A673 (cell line): ENCODE results near the gene KREMEN1. TPM values are rescaled to one million over a fixed set of nuclear protein-coding genes. Genes with fewer than 3 reads are reported as not detected.

Experiments
- BruUV-seq: library from RNA; stranded (reverse); fragments of 400-500 nt; replicated peaks from 2 replicates; lab custom pipeline; 2021; lab: Mats Ljungman, UMichigan
- CTCF ChIA-PET: fragments of 300-600 bp; sonication (Branson Sonifier 250); formaldehyde crosslinking; loops from one replicate; lab custom pipeline; 2022; ENCODE audit warnings: antibody characterized with exemption; lab: Charles Lee
- POLR2A ChIA-PET: fragments of 300-600 bp; sonication (Branson Sonifier 250); formaldehyde crosslinking; loops from one replicate; lab custom pipeline; 2022; ENCODE audit warnings: antibody characterized with exemption; ENCODE audit not compliant: low non-redundant PET; lab: Charles Lee
- DNase-seq: peaks from one replicate; pipeline ENCODE4 v3.0.0-alpha.2; 2015; ENCODE audit warnings: low spot score
- H3K27ac ChIP-seq: fragments of 200-600 bp; sonication (generic); 2 replicates; pipeline ENCODE4 v1.5.1; 2016; ENCODE audit warnings: mixed run types, low read depth, mild to moderate bottlenecking, mixed read lengths, antibody characterized with exemption, low read length; ENCODE audit not compliant: poor library complexity, severe bottlenecking
- H3K27me3 ChIP-seq: fragments of 200-600 bp; sonication (generic); replicated peaks from 2 replicates; pipeline ENCODE4 v1.6.1; 2017; ENCODE audit warnings: mixed run types, low read depth, mild to moderate bottlenecking, mixed read lengths, antibody characterized with exemption, low read length; ENCODE audit not compliant: insufficient read depth, poor library complexity
- H3K36me3 ChIP-seq: fragments of 200-600 bp; sonication (generic); 2 replicates; pipeline ENCODE4 v1.6.1; 2016; ENCODE audit warnings: mixed run types, mild to moderate bottlenecking, mixed read lengths, antibody characterized with exemption, low read length; ENCODE audit not compliant: insufficient read depth, poor library complexity, severe bottlenecking
- H3K4me1 ChIP-seq: fragments of 200-600 bp; sonication (generic); 2 replicates; pipeline ENCODE4 v1.6.1; 2017; ENCODE audit warnings: mixed run types, mild to moderate bottlenecking, mixed read lengths, antibody characterized with exemption, low read length; ENCODE audit not compliant: insufficient read depth, poor library complexity, severe bottlenecking
- H3K4me3 ChIP-seq: fragments of 200-600 bp; sonication (generic); 2 replicates; pipeline ENCODE4 v1.5.1; 2016; ENCODE audit warnings: low read depth, mixed run types, mild to moderate bottlenecking, mixed read lengths, low read length; ENCODE audit not compliant: poor library complexity, severe bottlenecking
- H3K9me3 ChIP-seq: fragments of 200-600 bp; sonication (generic); 2 replicates; pipeline ENCODE4 v1.6.1; 2016; ENCODE audit warnings: mixed run types, low read depth, mild to moderate bottlenecking, mixed read lengths, antibody characterized with exemption, low read length; ENCODE audit not compliant: poor library complexity, severe bottlenecking
- CTCF ChIP-seq: fragments of 300-800, 200-600 bp; sonication (generic); conservative IDR thresholded peaks from 2 replicates; pipeline ENCODE4 v1.5.1; 2017; ENCODE audit warnings: low read depth, mild to moderate bottlenecking, antibody characterized with exemption, low read length, moderate library complexity, mixed read lengths
- EZH2 ChIP-seq: fragments of 200-600 bp; sonication (generic); IDR thresholded peaks from 2 replicates; pipeline ENCODE4 v1.6.1; 2017; ENCODE audit warnings: borderline replicate concordance, low read depth, mild to moderate bottlenecking, mixed read lengths, antibody characterized with exemption, low read length; ENCODE audit not compliant: poor library complexity, severe bottlenecking
- intact Hi-C: fragments of 100-400 bp; cut with micrococcal nuclease; formaldehyde crosslinking; loops from one replicate; pipeline ENCODE4 v1.10.0; 2022; ENCODE audit not compliant: unreplicated experiment
- total RNA-seq: library from RNA; stranded (reverse); gene quantifications from 2 replicates; pipeline ENCODE4 v1.2.3, GENCODE V29; 2021

KREMEN1 gene
- total RNA-seq, 1 experiment from 2014 or later: 4.2 TPM

- TF ChIP-seq CTCF (no peak), EZH2 (no peak)
- Histone ChIP-seq H3K9me3 (no peaks in the 10 kb centered on the region), H3K27ac (no peak overlapping the region), H3K4me1 (peaks cover 11% of the 10 kb centered on the region), H3K27me3 (no peaks in the 10 kb centered on the region), H3K36me3 (no peaks in the 10 kb centered on the region), H3K4me3 (no peak overlapping the region)
- DNase-seq: no peak
- intact Hi-C loops: no loop called here
- ChIA-PET POLR2A (interaction anchor here (0.7 kb wide), 1 partner anchor 62 kb away, joined by 4 read pairs; no protein-coding TSS in a partner anchor), CTCF (no interaction called here)
- BruUV-seq: no TSS peak
These were observed 39.3 kb downstream of the KREMEN1 start for GRCh38 chr22:29112121-29112520.

- BruUV-seq: no TSS peak
- ChIA-PET POLR2A (no interaction called here), CTCF (no interaction called here)
- DNase-seq: no peak
- H3K4me1 ChIP-seq: peaks cover 11% of the 10 kb centered on the region
- H3K36me3 ChIP-seq: no peaks in the 10 kb centered on the region
- no peaks in the 10 kb centered on the region for H3K27me3 ChIP-seq
- TF ChIP-seq EZH2 (no peak), CTCF (no peak)
- intact Hi-C loops: no loop called here
- no peak overlapping the region for H3K4me3 ChIP-seq
- no peak overlapping the region for H3K27ac ChIP-seq
- no peaks in the 10 kb centered on the region for H3K9me3 ChIP-seq
These were observed 39.8 kb downstream of the KREMEN1 start for GRCh38 chr22:29112681-29113080.

- CTCF ChIA-PET: no interaction called here
- Histone ChIP-seq H3K27me3 (no peaks in the 10 kb centered on the region), H3K36me3 (no peaks in the 10 kb centered on the region), H3K4me1 (peaks cover 11% of the 10 kb centered on the region), H3K27ac (no peak overlapping the region), H3K9me3 (no peaks in the 10 kb centered on the region), H3K4me3 (no peak overlapping the region)
- intact Hi-C loops: no loop called here
- POLR2A ChIA-PET: no interaction called here
- TF ChIP-seq CTCF (no peak), EZH2 (no peak)
- no TSS peak for BruUV-seq
- DNase-seq: no peak
These were observed 40.5 kb downstream of the KREMEN1 start for GRCh38 chr22:29113319-29113718.
